Psoas muscle (tissue), 8 donors: ENCODE results near the gene PTCRA. TPM values are rescaled to one million over a fixed set of nuclear protein-coding genes. Genes with fewer than 3 reads are reported as not detected.

Source experiments
- ATAC-seq, 4 donors: fragments of 200-7000 bp; cut with Tn5 transposase; one replicate each; pipeline ENCODE4 v1.9.1; 2020; ENCODE audit warnings: moderate library complexity in 3 of 4, mild to moderate bottlenecking in 2 of 4
- DNase-seq, 2 donors: peaks; one replicate each; pipeline ENCODE4 v3.0.0-alpha.2; 2020
- H3K27ac ChIP-seq: fragments of 200-600 bp; one replicate; pipeline ENCODE4 v1.8.0; 2022
- H3K27me3 ChIP-seq, 3 donors: fragments of 200-600 bp in 1 of 3; one replicate each; pipeline versions ENCODE4 v1.6.1 to v1.8.0; 2013 to 2022; ENCODE audit warnings: low read length in 2 of 3, mild to moderate bottlenecking in 2 of 3, moderate library complexity in 1 of 3; ENCODE audit not compliant: insufficient read depth in 3 of 3
- H3K36me3 ChIP-seq, 2 donors: fragments of 200-600 bp in 1 of 2; one replicate each; pipeline versions ENCODE4 v1.6.1 to v1.8.0; 2013 to 2022; ENCODE audit warnings: low read depth in 1 of 2, mild to moderate bottlenecking in 1 of 2, moderate library complexity in 1 of 2; ENCODE audit not compliant: insufficient read depth in 1 of 2
- H3K4me1 ChIP-seq: fragments of 200-600 bp; one replicate; pipeline ENCODE4 v1.8.0; 2022
- H3K4me3 ChIP-seq: fragments of 200-600 bp; one replicate; pipeline ENCODE4 v1.8.0; 2022; ENCODE audit warnings: mild to moderate bottlenecking
- H3K9me3 ChIP-seq: fragments of 200-600 bp; one replicate; pipeline ENCODE4 v1.8.0; 2022
- WGBS, 3 donors: extraction: QIAGEN DNeasy Blood & Tissue Kit; methylation state at CpG; one replicate each; pipeline versions ENCODE4 v1.1.6 to v1.1.7; 2013; 5-methylcytosine and 5-hydroxymethylcytosine counted together
- intact Hi-C, 2 donors: fragments of 100-400 bp; cut with DNase I; formaldehyde crosslinking; loops; one replicate each; pipeline versions ENCODE4 v1.11.0 to v1.14.2; 2022
- polyA plus RNA-seq, 3 donors: library from polyadenylated mRNA; stranded (reverse); fragments of 200-250 nt; gene quantifications; one replicate each; pipeline ENCODE4 v1.2.3, GENCODE V29; 2013
- total RNA-seq, 4 donors: library from RNA; stranded (reverse); fragmentation: NEBNext Ultra II Directional in 2 of 4; extraction: Animal tissue kit (Norgen Biotek cat#: 25700) in 2 of 4; gene quantifications; one replicate each; pipeline versions ENCODE4 v1.2.1 to v1.2.4, GENCODE V29; 2021 to 2023
- TF ChIP-seq, protein P1 (sequence below): fragments of 200-600 bp; IDR thresholded peaks from one replicate; pipeline ENCODE4 v1.8.0; 2022; ENCODE audit warnings: antibody characterized with exemption
- donor health status: healthy with polysubstance abuse.
- donor health status: DM: no; HTN: no; CAD: no; lungs with moderate emphysema.
- donor health status: Bipolar disorder and iron deficiency.
- donor health status: healthy.
- donor health status: DM: yes; HTN: yes; CAD: no.
- donor health status: DM: no; HTN: no; CAD: no.
- donor health status: DM: no; HTN: no; CAD: no.
- donor health status: DM: yes; HTN: yes; CAD: no.

PTCRA gene
- total and polyA plus RNA-seq, 7 donors: 0.09 TPM; not detected in 6

DNA sequence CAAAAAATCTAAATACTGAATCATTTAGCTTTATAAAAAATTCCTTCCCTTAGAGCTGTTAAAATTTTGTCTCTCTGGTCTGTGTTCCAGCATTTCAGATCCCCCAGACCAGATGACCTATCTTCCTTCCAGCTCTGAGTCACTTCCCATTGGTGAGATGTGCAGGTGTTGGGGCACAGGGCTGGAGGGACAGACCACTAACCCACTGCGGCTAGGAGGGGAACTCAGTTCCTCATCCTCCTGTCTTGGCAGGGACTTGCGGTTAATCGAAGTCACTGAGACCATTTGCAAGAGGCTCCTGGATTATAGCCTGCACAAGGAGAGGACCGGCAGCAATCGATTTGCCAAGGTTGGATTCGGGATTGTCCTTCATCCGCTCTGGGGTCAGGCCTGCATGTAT, 19.5 kb downstream of the PTCRA start:
- Histone ChIP-seq H3K27me3 (no peaks in the 10 kb centered on the region), H3K36me3 (peaks cover 3 to 53% of the 10 kb centered on the region in 2 donors), H3K4me1 (peaks cover 6% of the 10 kb centered on the region), H3K27ac (no peak overlapping the region), H3K4me3 (no peak overlapping the region), H3K9me3 (no peaks in the 10 kb centered on the region)
- TF ChIP-seq, protein P1, sequence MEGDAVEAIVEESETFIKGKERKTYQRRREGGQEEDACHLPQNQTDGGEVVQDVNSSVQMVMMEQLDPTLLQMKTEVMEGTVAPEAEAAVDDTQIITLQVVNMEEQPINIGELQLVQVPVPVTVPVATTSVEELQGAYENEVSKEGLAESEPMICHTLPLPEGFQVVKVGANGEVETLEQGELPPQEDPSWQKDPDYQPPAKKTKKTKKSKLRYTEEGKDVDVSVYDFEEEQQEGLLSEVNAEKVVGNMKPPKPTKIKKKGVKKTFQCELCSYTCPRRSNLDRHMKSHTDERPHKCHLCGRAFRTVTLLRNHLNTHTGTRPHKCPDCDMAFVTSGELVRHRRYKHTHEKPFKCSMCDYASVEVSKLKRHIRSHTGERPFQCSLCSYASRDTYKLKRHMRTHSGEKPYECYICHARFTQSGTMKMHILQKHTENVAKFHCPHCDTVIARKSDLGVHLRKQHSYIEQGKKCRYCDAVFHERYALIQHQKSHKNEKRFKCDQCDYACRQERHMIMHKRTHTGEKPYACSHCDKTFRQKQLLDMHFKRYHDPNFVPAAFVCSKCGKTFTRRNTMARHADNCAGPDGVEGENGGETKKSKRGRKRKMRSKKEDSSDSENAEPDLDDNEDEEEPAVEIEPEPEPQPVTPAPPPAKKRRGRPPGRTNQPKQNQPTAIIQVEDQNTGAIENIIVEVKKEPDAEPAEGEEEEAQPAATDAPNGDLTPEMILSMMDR: no peak
- intact Hi-C loops: no loop called here
- WGBS, 3 donors: 80 to 87% (median 86%) methylated on average over 7 of the region's 7 CpGs
- no peak for DNase-seq
- ATAC-seq: no peak

DNA sequence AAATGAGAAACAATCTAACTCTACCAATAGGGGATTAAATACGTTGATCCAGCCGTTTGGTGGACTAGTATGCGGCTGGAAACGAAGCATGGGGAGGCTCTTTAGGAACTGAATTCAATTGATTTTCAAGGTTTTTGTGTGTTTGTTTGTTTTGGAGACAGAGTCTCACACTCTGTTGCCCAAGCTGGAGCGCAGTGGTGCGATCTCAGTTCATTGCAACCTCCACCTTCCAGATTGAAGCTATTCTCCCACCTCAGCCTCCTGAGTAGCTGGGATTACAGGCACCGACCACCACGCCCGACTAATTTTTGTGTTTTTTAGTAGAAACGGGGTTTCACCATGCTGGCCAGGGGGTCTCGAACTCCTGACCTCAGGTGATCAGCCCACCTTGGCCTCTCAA, 20.5 kb downstream of the PTCRA start:
- no peaks in the 10 kb centered on the region for H3K27me3 ChIP-seq
- H3K36me3 ChIP-seq: peaks cover 3 to 53% of the 10 kb centered on the region in 2 donors
- ATAC-seq: no peak
- H3K4me1 ChIP-seq: no peaks in the 10 kb centered on the region
- H3K9me3 ChIP-seq: no peaks in the 10 kb centered on the region
- DNase-seq: no peak
- WGBS, 3 donors: 87 to 95% (median 94%) methylated on average over 11 of the region's 11 CpGs
- intact Hi-C loops: no loop called here
- no peak overlapping the region for H3K27ac ChIP-seq
- TF ChIP-seq, protein P1: no peak
- H3K4me3 ChIP-seq: no peak overlapping the region

DNA sequence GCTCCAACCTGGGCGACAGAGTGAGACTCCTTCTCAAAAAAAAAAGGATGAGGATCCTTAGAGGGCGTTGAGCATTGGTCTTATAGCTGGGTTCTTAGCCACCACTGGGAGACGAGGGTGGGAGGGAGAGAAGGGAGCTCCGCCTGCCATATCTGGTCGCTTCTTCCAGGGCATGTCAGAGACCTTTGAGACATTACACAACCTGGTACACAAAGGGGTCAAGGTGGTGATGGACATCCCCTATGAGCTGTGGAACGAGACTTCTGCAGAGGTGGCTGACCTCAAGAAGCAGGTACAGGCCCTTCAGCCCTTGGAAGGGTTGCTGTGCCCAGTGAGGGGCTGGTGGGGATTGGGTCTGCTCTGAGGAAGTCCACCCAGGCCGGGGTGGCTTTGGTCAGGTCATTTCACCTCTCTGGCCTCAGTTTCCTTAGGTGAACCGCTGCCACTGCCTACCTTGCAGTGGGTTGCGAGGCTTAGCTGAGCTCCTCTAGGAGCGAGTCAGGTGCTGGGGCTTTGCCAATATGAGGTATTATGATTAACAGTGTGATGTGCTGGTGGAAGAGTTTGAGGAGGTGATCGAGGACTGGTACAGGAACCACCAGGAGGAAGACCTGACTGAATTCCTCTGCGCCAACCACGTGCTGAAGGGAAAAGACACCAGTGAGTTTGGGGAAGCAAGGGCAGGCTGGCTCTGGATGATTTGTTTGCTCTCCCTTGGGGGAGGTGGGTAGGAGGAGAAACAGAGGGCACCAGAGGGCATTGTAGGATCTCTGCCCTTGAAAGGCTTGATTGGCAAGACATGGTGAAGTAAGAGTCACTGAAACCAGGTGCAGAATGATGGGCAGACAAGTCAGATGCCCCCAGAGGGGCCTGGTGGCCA, 21.9 kb downstream of the PTCRA start:
- no peaks in the 10 kb centered on the region for H3K27me3 ChIP-seq
- H3K27ac ChIP-seq: no peak overlapping the region
- no peaks in the 10 kb centered on the region for H3K4me1 ChIP-seq
- TF ChIP-seq, protein P1: no peak
- no peak overlapping the region for H3K4me3 ChIP-seq
- no peak for DNase-seq
- no peaks in the 10 kb centered on the region for H3K9me3 ChIP-seq
- intact Hi-C loops: no loop called here
- peaks cover 3 to 57% of the 10 kb centered on the region in 2 donors for H3K36me3 ChIP-seq
- WGBS, 3 donors: 93 to 95% (median 93%) methylated on average over 13 of the region's 13 CpGs
- no peak for ATAC-seq

DNA sequence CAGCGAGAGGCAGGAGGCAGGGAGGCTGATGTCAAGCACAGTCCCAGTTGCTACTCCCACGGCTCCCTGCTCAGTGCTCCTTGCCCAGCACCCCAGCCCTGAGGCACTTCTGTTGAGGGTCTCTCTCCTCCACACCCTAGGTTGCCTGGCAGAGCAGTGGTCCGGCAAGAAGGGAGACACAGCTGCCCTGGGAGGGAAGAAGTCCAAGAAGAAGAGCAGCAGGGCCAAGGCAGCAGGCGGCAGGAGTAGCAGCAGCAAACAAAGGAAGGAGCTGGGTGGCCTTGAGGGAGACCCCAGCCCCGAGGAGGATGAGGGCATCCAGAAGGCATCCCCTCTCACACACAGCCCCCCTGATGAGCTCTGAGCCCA, 22.6 kb downstream of the PTCRA start:
- WGBS, 3 donors: 82 to 90% (median 87%) methylated on average over 4 to 5 of the region's 5 CpGs
- no peaks in the 10 kb centered on the region for H3K9me3 ChIP-seq
- peaks cover 3 to 64% of the 10 kb centered on the region in 2 donors for H3K36me3 ChIP-seq
- no peaks in the 10 kb centered on the region for H3K27me3 ChIP-seq
- DNase-seq (no peak), ATAC-seq (no peak)
- TF ChIP-seq, protein P1: no peak
- H3K4me3 ChIP-seq: no peak overlapping the region
- no peak overlapping the region for H3K27ac ChIP-seq
- intact Hi-C loops: no loop called here
- no peaks in the 10 kb centered on the region for H3K4me1 ChIP-seq
